ACHN (cell line): ENCODE measurements around the gene RPRD1B.

ENCODE experiments used
- DNase-seq: peaks from one replicate; pipeline ENCODE4 v3.0.0-alpha.2; 2015
- in situ Hi-C: cut with HindIII; loops from 2 replicates; pipeline ENCODE4 v1.10.0; 2017; ENCODE audit warnings: low sequenced_read_pairs, low pct_ligation_motif_present, low pct_unique_long_range_greater_than_20kb

RPRD1B gene

GRCh38 chr20:38126932-38127621 is 93.5 kb downstream of the RPRD1B start:
- in situ Hi-C loops: no loop called here
- peak; percentile 76 for DNase-seq

DNA sequence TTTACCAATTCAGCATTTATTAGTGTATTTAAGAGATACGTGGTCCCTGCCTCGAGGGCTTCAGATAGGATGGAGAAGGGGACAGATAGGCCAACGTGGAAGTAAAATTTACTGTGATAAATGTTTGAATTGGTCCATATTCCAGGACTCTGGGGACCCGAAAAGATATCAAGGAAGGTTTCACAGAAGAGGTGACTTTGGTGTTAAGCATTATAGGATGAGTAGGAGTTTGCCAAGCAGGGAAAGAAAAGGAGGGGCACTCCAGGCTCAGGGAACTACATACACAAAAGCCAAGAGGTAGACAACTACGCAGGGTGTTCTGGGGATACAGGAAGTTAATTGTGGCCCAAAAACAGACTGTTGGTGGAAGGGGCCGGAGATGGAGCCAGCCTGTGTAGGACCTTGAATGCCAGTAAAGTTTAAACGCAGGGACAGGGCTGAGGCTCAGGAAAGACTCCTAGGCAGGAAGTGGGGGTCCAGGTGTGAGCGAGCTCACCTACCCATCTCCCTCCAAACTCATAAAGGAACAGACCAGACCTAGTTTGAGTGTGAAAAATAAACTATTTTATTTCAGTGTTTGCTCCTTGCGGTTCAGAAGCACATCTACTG is 94.5 kb downstream of the RPRD1B start:
- in situ Hi-C loops: no loop called here
- DNase-seq: no peak

- no peak for DNase-seq
- in situ Hi-C loops: no loop called here
These were observed 95.1 kb downstream of the RPRD1B start for GRCh38 chr20:38128691-38129090.

DNA sequence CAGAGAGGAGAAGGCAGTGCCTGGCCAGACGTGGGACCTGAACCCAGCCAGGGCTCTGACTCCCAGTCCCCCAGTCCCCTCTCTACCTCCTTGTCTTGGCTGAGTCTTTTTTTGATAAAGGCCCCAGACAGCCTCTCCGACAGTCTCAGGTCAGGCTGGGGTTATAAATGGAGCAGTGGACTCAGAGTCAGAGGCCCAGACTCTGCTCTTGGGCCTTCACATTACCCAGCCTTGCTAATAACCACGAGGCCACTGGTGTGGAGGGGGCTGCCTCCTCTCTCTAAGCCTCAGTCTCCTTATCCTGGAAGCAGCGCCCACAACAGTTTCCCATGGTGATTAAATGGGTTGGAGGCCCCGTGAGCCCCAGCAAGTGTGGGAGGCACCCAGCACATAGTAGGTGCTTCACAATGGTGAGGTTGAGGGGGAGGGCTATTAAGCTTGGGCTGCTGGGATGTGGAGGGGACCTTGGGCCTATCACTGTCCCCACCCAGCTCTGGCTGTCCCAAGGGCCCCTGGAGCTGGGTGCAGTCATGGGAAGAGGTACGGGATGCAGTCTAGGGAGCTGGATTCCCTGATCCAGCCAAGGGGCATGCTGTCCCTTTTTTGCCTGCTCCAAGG is 95.8 kb downstream of the RPRD1B start:
- in situ Hi-C loops: no loop called here

DNA sequence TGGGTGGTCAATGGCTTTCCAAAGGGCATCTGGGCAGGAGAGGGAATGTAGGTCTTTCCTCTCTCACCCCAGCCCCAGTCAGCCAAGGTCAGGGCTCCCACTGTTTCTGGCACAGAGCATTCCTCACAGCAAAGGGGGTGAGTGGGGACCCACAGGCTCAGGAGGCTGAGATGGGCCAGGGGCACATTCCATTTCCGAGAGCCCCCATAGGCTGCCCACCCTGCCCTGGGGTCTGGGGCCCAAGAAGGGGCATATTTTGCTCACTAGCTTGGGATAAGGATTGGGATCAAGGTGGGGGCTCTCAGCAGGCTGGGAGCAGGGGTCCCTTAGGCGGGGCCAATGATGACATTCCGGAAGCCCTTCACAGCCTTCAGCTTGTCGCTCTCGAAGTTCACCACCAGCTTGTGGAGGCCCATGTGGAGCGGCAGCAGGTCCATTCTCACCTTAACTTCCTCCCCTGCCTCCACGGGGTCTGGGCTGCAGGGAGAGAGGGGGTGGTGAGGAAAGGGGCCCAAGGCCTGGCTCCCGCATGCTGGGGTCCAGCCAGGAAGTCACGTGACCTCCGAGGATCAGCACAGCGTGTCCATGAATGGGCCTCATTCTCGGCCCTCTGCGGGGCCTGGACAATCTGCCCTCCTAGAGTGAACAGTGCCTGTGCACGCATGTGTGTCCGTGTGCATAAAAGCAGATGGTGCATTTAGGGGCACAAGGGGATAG is 96.5 kb downstream of the RPRD1B start:
- in situ Hi-C loops: no loop called here
- no peak for DNase-seq

More for the DNA sequence above, 95.8 kb downstream of the RPRD1B start:
- DNase-seq: no peak

DNA sequence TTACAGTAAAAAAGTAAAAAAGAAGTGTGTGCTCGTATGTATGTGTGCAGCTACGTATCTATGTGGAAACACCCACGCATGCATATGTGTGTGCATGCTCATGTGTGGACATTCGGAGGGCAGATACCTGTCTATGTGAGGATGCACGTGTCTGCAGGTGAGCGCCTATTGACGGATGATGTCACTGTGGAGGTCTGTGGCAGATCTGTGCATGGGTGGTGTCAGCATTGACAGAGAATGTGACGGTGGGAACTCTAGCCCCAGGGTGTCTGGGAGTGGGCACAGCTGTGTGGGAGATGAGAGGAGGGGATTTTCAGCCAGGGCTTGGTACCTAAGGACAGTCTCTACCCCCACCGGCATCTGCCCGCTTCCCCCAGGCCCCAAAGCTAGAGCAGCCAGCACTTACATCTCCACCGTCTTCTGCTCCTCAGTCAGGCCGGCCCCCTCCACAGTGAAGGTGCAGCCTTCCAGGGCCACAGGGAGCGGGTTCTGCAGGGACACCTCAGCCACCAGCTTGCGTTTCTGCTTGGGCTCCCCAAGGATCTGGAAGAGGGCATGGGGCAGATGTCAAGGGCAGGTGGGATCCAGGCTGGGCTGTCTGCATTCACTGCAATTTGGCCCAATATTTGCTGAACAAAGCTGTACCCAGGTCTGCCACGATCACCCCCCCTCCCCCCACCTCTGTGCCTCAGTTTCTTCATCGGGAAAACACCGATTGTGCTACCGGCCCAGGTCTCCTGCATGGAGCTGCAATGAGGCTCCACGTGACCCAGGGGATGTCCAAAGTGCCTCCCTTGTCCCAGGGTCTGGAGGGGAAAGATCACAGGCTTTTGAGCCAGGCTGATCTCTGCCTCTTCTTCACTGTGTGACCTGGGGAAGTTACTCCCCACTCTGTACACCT is 97.4 kb downstream of the RPRD1B start:
- DNase-seq: no peak
- in situ Hi-C loops: no loop called here

DNA sequence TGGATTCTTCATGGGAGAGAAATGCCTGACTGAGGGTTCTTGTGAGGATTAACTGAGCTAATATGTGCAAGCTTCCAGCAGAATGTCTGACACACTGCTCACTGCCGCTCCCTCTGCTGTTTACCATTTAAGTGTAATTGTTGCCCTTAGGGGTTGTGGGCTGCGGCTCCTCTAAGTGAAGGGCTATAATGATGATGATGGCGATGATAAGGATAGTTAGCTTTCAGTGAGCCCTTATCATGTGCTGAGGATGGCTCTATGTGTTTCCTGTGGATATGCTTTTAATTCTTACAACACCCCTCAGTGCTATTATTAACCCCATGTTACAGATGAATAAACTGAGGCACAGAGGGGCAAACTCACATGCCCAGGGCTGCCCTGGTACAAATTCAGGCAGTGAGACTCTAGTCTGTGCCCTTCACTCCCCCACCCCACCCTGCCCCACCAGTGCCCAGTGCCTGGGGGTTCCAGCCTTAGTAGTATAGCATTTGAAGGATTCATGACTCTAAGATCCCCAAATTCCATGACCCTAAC is 98.1 kb downstream of the RPRD1B start:
- no peak for DNase-seq
- in situ Hi-C loops: no loop called here

GRCh38 chr20:38132156-38132909 is 98.8 kb downstream of the RPRD1B start:
- no peak for DNase-seq
- in situ Hi-C loops: no loop called here

DNA sequence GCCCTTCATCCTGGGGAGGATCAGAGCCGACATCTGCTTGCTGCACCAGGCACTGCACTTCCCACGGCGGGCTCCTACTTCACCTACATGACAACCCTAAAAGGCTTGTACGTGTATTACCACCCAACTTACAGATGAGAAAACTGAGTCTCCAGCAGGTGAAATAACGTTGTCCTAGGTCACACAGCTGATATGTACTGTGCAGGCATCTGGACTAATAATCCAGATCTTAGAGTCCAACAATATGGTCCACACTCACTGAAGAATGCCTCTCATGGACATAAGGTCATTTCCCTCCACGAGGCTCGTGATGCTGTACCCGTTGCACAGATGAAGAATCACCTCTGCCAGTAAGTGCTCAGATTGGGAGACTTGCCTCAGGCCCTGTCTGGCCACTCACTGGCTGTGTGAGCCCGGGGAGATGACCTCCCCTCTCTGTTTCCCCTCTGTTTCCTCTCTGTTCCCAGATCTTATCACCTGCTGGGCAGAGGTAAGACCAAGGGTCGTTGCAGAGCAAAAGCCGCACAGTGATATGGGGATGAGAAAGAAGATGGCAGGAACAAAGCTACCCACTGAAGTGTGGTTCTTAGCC is 99.5 kb downstream of the RPRD1B start:
- in situ Hi-C loops: no loop called here
- DNase-seq: no peak

- in situ Hi-C loops: no loop called here
- DNase-seq: no peak
These were observed 100.3 kb downstream of the RPRD1B start for GRCh38 chr20:38133680-38134426.

DNA sequence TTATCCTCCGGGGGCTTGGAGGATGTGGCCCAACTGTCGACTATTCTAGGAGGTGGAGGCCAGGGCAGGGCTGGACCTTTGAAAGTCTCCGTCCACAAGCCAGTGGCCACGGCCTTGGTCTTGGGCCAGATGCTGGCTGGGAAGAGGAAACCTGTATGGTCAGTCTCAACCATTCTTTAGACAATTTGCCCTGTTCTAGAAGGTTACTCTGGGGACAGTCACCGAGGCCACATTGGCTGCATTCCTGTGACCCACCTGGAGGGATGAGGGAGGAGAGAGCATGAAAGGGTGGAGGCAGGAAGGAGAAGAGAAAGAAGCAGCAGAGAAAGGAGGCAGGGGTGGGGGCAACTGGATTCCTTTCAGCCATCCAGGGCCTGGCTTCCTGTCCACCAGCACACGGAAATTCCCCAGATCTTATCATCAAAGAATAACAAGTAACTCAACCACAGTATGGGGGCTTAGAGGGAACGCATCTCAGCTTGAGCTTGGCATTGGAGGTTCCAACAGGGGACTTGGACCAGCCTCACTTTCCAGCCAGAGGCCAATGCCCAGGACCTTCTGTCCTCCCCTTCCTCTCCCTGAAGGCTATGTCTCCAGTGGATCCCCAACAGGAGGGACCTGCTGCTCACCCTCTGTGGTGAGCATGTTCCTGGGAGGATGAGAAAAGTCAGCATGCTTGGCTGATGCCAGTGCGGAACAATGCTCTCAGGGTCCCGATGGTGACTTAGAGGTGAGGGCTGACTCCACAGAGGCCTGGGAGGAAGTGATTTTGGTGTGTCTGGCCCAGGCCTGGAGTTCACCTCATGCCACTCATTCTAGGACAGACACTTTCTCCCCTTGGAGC is 101.1 kb downstream of the RPRD1B start:
- in situ Hi-C loops: no loop called here
- DNase-seq: no peak

- in situ Hi-C loops: no loop called here
- no peak for DNase-seq
These were observed 101.7 kb downstream of the RPRD1B start for GRCh38 chr20:38135271-38135650.

GRCh38 chr20:38135651-38136420 is 102.3 kb downstream of the RPRD1B start:
- DNase-seq: no peak
- in situ Hi-C loops: no loop called here

DNA sequence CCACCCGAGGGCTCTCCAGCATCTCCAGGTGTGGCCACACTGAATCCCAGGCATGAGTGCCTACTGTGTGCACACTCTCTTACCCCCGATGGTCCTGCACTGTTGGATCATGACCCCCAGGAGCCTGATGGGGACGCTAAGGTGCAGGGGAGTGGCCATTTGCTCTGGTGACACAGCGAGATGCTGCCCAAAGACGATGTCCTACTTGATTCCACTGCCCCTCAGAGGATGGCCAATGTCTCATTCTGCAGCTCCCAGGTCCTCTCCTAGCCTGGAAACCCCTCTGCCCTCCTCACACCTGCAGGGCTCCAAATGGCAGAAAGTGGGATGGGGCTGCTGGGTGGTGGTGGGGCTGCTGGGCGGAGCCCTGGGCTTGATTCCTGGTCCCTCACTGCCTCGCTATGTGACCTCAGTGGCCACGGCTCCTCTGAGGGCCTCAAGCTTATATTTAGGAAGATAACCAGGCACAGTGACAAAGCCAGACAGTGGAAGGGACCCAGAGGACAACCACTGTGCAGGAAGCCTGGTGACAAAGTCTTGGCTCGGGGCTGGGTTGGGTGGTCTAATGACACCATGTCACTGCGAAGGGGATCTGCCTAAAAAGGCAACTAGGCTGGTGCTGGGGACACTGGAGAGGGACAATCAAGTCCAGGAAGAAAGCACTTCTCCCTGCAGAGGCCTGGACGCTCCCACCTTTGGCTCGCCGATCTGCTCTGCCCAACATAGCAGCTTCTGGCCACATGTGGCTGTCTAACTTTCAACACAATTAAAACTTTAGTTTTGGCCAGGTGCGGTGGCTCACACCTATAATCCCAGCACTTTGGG is 103.1 kb downstream of the RPRD1B start:
- DNase-seq: no peak
- in situ Hi-C loops: no loop called here
